Astrocyte (in vitro differentiated cells and primary cell): ENCODE data around the gene FCMR. TPM values are rescaled to one million over a fixed set of nuclear protein-coding genes. Genes with fewer than 3 reads are reported as not detected.

Experiments
- DNase-seq: peaks from one replicate; pipeline ENCODE4 v3.0.0-alpha.2; 2010; ENCODE audit warnings: low read depth
- FAIRE-seq: peaks from 2 replicates; lab custom pipeline; 2011; peaks lifted over from hg19 to GRCh38; lab: Jason Lieb, UNC
- H2AFZ ChIP-seq: 2 replicates; pipeline ENCODE4 v1.6.0; 2012; ENCODE audit warnings: low read depth, low read length, inconsistent platforms
- H3K27ac ChIP-seq: 2 replicates; pipeline ENCODE4 v1.5.1; 2011; ENCODE audit warnings: low read depth, low read length, inconsistent platforms
- H3K27me3 ChIP-seq: 2 replicates; pipeline ENCODE4 v1.6.0; 2011; ENCODE audit warnings: low read length, inconsistent platforms; ENCODE audit not compliant: insufficient read depth
- H3K36me3 ChIP-seq: 2 replicates; pipeline ENCODE4 v1.5.1; 2011; ENCODE audit warnings: low read length, inconsistent platforms; ENCODE audit not compliant: insufficient read depth
- H3K4me1 ChIP-seq: 2 replicates; pipeline ENCODE4 v1.5.1; 2011; ENCODE audit warnings: low read length, inconsistent platforms; ENCODE audit not compliant: insufficient read depth
- H3K4me2 ChIP-seq: 2 replicates; pipeline ENCODE4 v1.6.0; 2012; ENCODE audit warnings: low read length, inconsistent platforms
- H3K4me3 ChIP-seq: 2 replicates; pipeline ENCODE4 v1.5.1; 2011; ENCODE audit warnings: low read depth, mild to moderate bottlenecking, low read length, inconsistent platforms; ENCODE audit not compliant: insufficient read depth
- H3K79me2 ChIP-seq: 2 replicates; pipeline ENCODE4 v1.6.0; 2012; ENCODE audit warnings: mild to moderate bottlenecking, low read length, inconsistent platforms; ENCODE audit not compliant: insufficient read depth
- H3K9ac ChIP-seq: 2 replicates; pipeline ENCODE4 v1.6.0; 2012; ENCODE audit warnings: mild to moderate bottlenecking, low read length, inconsistent platforms
- H3K9me3 ChIP-seq: 2 replicates; pipeline ENCODE4 v1.5.1; 2012; ENCODE audit warnings: low read depth, mild to moderate bottlenecking, low read length, inconsistent platforms; ENCODE audit not compliant: insufficient read depth
- H4K20me1 ChIP-seq: 2 replicates; pipeline ENCODE4 v1.6.0; 2012; ENCODE audit warnings: low read length, inconsistent platforms; ENCODE audit not compliant: insufficient read depth
- H3K27ac Mint-ChIP-seq: one replicate; pipeline ENCODE4 v1.8.0; 2021; ENCODE audit warnings: mild to moderate bottlenecking, mixed read lengths; ENCODE audit not compliant: unreplicated experiment
- H3K27me3 Mint-ChIP-seq: one replicate; pipeline ENCODE4 v1.8.0; 2021; ENCODE audit warnings: low read depth, mixed read lengths; ENCODE audit not compliant: unreplicated experiment
- H3K36me3 Mint-ChIP-seq: one replicate; pipeline ENCODE4 v1.8.0; 2021; ENCODE audit warnings: low read depth, mixed read lengths; ENCODE audit not compliant: unreplicated experiment
- H3K4me1 Mint-ChIP-seq: one replicate; pipeline ENCODE4 v1.8.0; 2021; ENCODE audit warnings: low read depth, mixed read lengths; ENCODE audit not compliant: unreplicated experiment
- H3K4me3 Mint-ChIP-seq: one replicate; pipeline ENCODE4 v1.8.0; 2021; ENCODE audit warnings: mild to moderate bottlenecking, moderate library complexity, mixed read lengths; ENCODE audit not compliant: unreplicated experiment
- H3K9me3 Mint-ChIP-seq: one replicate; pipeline ENCODE4 v1.8.0; 2021; ENCODE audit warnings: mild to moderate bottlenecking, mixed read lengths; ENCODE audit not compliant: unreplicated experiment
- CTCF ChIP-seq: IDR thresholded peaks from 2 replicates; pipeline ENCODE4 v1.5.1; 2011; ENCODE audit warnings: low read depth, mild to moderate bottlenecking, inconsistent platforms, low read length, moderate library complexity; ENCODE audit not compliant: insufficient read depth
- EZH2 ChIP-seq: IDR thresholded peaks from 2 replicates; pipeline ENCODE4 v1.6.1; 2012; ENCODE audit warnings: mild to moderate bottlenecking, low read length, inconsistent platforms; ENCODE audit not compliant: insufficient read depth
- total RNA-seq: library from RNA; stranded (reverse); gene quantifications from 2 replicates; pipeline ENCODE4 v1.2.1, GENCODE V29; 2021

FCMR gene
- total RNA-seq, 1 donor from 2014 or later = 0.73 TPM

- Mint-ChIP-seq H3K4me1 (no peaks in the 10 kb centered on the region), H3K4me3 (no peak overlapping the region), H3K27ac (no peak overlapping the region), H3K9me3 (no peaks in the 10 kb centered on the region), H3K27me3 (peaks cover 39% of the 10 kb centered on the region), H3K36me3 (no peaks in the 10 kb centered on the region)
- Histone ChIP-seq H3K27ac (no peak overlapping the region), H2AFZ (no peak overlapping the region), H3K79me2 (no peaks in the 10 kb centered on the region), H3K4me3 (no peak overlapping the region), H3K9ac (no peak overlapping the region), H3K4me1 (no peaks in the 10 kb centered on the region), H3K36me3 (no peaks in the 10 kb centered on the region), H3K4me2 (no peak overlapping the region), H3K27me3 (peaks cover 27% of the 10 kb centered on the region), H4K20me1 (no peaks in the 10 kb centered on the region), H3K9me3 (no peaks in the 10 kb centered on the region)
- DNase-seq (no peak), FAIRE-seq (no peak)
- TF ChIP-seq EZH2 = no peak
- no peak for TF ChIP-seq CTCF
Observed at GRCh38 chr1:206860165-206860564, 61.6 kb downstream of the FCMR start.

- Mint-ChIP-seq H3K36me3 (no peaks in the 10 kb centered on the region), H3K27ac (no peak overlapping the region), H3K9me3 (no peaks in the 10 kb centered on the region), H3K27me3 (peaks cover 39% of the 10 kb centered on the region), H3K4me3 (no peak overlapping the region), H3K4me1 (no peaks in the 10 kb centered on the region)
- TF ChIP-seq CTCF (no peak), EZH2 (no peak)
- no peak overlapping the region for H3K9ac ChIP-seq
- no peaks in the 10 kb centered on the region for H3K4me1 ChIP-seq
- no peak overlapping the region for H3K4me3 ChIP-seq
- no peak overlapping the region for H2AFZ ChIP-seq
- no peak for FAIRE-seq
- H3K36me3 ChIP-seq = no peaks in the 10 kb centered on the region
- no peaks in the 10 kb centered on the region for H3K79me2 ChIP-seq
- H3K9me3 ChIP-seq = no peaks in the 10 kb centered on the region
- no peak overlapping the region for H3K27ac ChIP-seq
- DNase-seq = no peak
- H3K27me3 ChIP-seq = peaks cover 29% of the 10 kb centered on the region
- H4K20me1 ChIP-seq = no peaks in the 10 kb centered on the region
- H3K4me2 ChIP-seq = no peak overlapping the region
Observed at GRCh38 chr1:206859082-206859521, 62.6 kb downstream of the FCMR start.

DNA sequence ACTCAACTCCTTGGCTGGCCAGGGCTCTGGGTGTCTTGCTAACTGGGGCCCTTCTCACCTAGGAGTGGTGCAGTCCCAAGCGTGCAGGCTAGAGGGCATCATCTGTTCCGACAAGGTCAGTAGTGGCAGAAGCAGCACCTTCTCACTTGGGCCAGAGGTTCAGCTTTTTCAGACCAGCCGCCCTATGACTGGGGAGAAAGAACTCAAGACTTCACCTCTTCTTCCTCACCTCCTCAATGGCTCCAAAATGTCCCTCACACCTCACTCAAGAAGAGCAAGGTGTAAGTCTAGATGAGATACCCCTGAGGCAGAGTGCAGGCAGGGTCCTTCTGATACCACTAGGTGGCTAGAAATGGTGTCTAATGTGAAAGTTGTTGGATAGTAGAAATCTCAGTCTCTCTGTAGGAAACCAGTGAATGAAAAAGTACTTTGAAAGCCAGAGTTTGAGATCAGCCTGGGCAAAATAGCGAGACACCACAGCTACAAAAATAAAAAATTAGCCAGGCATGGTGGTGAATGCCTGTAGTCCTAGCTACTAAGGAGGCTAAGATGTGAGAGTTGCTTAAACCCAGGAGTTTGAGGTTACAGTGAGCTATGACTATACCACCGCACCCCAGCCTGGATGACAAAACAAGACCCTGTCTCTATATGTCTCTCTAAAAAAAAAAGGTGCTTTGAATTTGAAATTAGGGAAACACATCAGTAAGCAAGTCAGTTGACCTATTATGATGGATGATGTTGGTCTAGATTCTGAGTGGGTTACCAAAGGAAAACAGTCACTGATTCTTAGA, 64.9 kb downstream of the FCMR start:
- H3K4me1 Mint-ChIP-seq = no peaks in the 10 kb centered on the region
- peaks cover 11% of the 10 kb centered on the region for H3K9me3 Mint-ChIP-seq
- no peaks in the 10 kb centered on the region for H4K20me1 ChIP-seq
- H3K27ac ChIP-seq = no peak overlapping the region
- H3K27ac Mint-ChIP-seq = no peak overlapping the region
- H3K9ac ChIP-seq = no peak overlapping the region
- DNase-seq (no peak), FAIRE-seq (no peak)
- no peak overlapping the region for H3K4me3 ChIP-seq
- no peaks in the 10 kb centered on the region for H3K4me1 ChIP-seq
- H3K4me3 Mint-ChIP-seq = no peak overlapping the region
- no peaks in the 10 kb centered on the region for H3K36me3 Mint-ChIP-seq
- H3K27me3 ChIP-seq = peaks cover 19% of the 10 kb centered on the region
- H3K4me2 ChIP-seq = no peak overlapping the region
- TF ChIP-seq EZH2 (no peak), CTCF (no peak)
- H2AFZ ChIP-seq = no peak overlapping the region
- H3K36me3 ChIP-seq = no peaks in the 10 kb centered on the region
- peaks cover 31% of the 10 kb centered on the region for H3K27me3 Mint-ChIP-seq
- H3K79me2 ChIP-seq = no peaks in the 10 kb centered on the region
- H3K9me3 ChIP-seq = no peaks in the 10 kb centered on the region
